IMR-90 (cell line): ENCODE measurements around the gene DBF4B. TPM values are rescaled to one million over a fixed set of nuclear protein-coding genes. Genes with fewer than 3 reads are reported as not detected.

ENCODE experiments used
- ATAC-seq: fragments of 200-7000 bp; cut with Tn5 transposase; 2 replicates; pipeline ENCODE4 v1.9.1; 2020; ENCODE audit warnings: low read depth, mild to moderate bottlenecking, moderate library complexity
- BruUV-seq: library from RNA; stranded (reverse); fragments of 400-500 nt; replicated peaks from 2 replicates; lab custom pipeline; 2021; lab: Mats Ljungman, UMichigan
- CTCF ChIA-PET: fragments of 300-600 bp; formaldehyde crosslinking; extraction: SDS; loops from one replicate; lab custom pipeline; 2021; ENCODE audit warnings: antibody characterized with exemption; lab: Yijun Ruan, JAX
- POLR2A ChIA-PET: fragments of 300-600 bp; sonication (Branson Sonifier 250); formaldehyde crosslinking; loops from one replicate; lab custom pipeline; 2022; ENCODE audit warnings: antibody characterized with exemption; ENCODE audit not compliant: unreplicated experiment; lab: Charles Lee
- DNase-seq: peaks from one replicate; pipeline ENCODE4 v3.0.0; 2013
- H2AFZ ChIP-seq: replicated peaks from 2 replicates; pipeline ENCODE3; 2013; ENCODE audit warnings: low read length, mild to moderate bottlenecking; ENCODE audit not compliant: poor library complexity
- H2AK5ac ChIP-seq: 2 replicates; pipeline ENCODE4 v1.6.1; 2013; ENCODE audit warnings: low read depth, low read length, inconsistent platforms
- H2AK9ac ChIP-seq: replicated peaks from 2 replicates; pipeline ENCODE3; 2013; ENCODE audit warnings: mild to moderate bottlenecking, low read depth, low read length, moderate library complexity; ENCODE audit not compliant: poor library complexity
- H2BK120ac ChIP-seq: 2 replicates; pipeline ENCODE4 v1.6.1; 2013; ENCODE audit warnings: low read depth, low read length, inconsistent platforms
- H2BK15ac ChIP-seq: 3 replicates; pipeline ENCODE4 v1.6.1; 2013; ENCODE audit warnings: low read depth, low read length, inconsistent platforms
- H2BK20ac ChIP-seq: 2 replicates; pipeline ENCODE4 v1.6.1; 2013; ENCODE audit warnings: low read depth, mild to moderate bottlenecking, inconsistent platforms, low read length, moderate library complexity
- H2BK5ac ChIP-seq: 2 replicates; pipeline ENCODE4 v1.6.1; 2013; ENCODE audit warnings: mild to moderate bottlenecking, low read depth, low read length, inconsistent platforms; ENCODE audit not compliant: poor library complexity, severe bottlenecking
- H3K14ac ChIP-seq: replicated peaks from 2 replicates; pipeline ENCODE4 v1.6.1; 2013; ENCODE audit warnings: low read depth, low read length, inconsistent platforms
- H3K18ac ChIP-seq: 2 replicates; pipeline ENCODE4 v1.6.1; 2013; ENCODE audit warnings: low read depth, low read length, control low read depth
- H3K23ac ChIP-seq: 2 replicates; pipeline ENCODE4 v1.6.1; 2013; ENCODE audit warnings: low read depth, low read length, inconsistent platforms
- H3K27ac ChIP-seq: 2 replicates; pipeline ENCODE4 v1.5.1; 2013; ENCODE audit warnings: mild to moderate bottlenecking, control low read depth, low read length; ENCODE audit not compliant: insufficient read depth
- H3K27me3 ChIP-seq: 2 replicates; pipeline ENCODE4 v1.6.1; 2013; ENCODE audit warnings: low read length; ENCODE audit not compliant: control insufficient read depth, insufficient read depth
- H3K36me3 ChIP-seq: 2 replicates; pipeline ENCODE4 v1.6.1; 2013; ENCODE audit warnings: low read length, mixed read lengths; ENCODE audit not compliant: control insufficient read depth, insufficient read depth
- H3K4ac ChIP-seq: 2 replicates; pipeline ENCODE4 v1.6.1; 2013; ENCODE audit warnings: low read depth, low read length, inconsistent platforms
- H3K4me1 ChIP-seq: 2 replicates; pipeline ENCODE4 v1.6.1; 2013; ENCODE audit warnings: low read length, mixed read lengths; ENCODE audit not compliant: control insufficient read depth, insufficient read depth
- H3K4me2 ChIP-seq: 2 replicates; pipeline ENCODE4 v1.6.1; 2013; ENCODE audit warnings: low read depth, mild to moderate bottlenecking, control low read depth, low read length, moderate library complexity
- H3K4me3 ChIP-seq: 2 replicates; pipeline ENCODE4 v1.5.1; 2013; ENCODE audit warnings: low read depth, mild to moderate bottlenecking, control low read depth, low read length, moderate library complexity; ENCODE audit not compliant: insufficient read depth
- H3K56ac ChIP-seq: 2 replicates; pipeline ENCODE4 v1.6.1; 2013; ENCODE audit warnings: low read length, inconsistent platforms; ENCODE audit not compliant: insufficient read depth; ENCODE audit errors: extremely low read depth
- H3K79me1 ChIP-seq, 2 experiments: 2 replicates each; pipeline ENCODE4 v1.6.1; 2013; ENCODE audit warnings: low read length in 2 of 2, inconsistent platforms in 1 of 2, low read depth in 1 of 2
- H3K9ac ChIP-seq: 2 replicates; pipeline ENCODE4 v1.6.1; 2013; ENCODE audit warnings: low read depth, low read length, control low read depth
- H3K9me1 ChIP-seq: 2 replicates; pipeline ENCODE4 v1.6.1; 2013; ENCODE audit warnings: low read length, inconsistent platforms; ENCODE audit not compliant: insufficient read depth
- H3K9me3 ChIP-seq: 2 replicates; pipeline ENCODE4 v1.6.1; 2013; ENCODE audit warnings: low read length; ENCODE audit not compliant: control insufficient read depth, insufficient read depth
- H4K20me1 ChIP-seq: 2 replicates; pipeline ENCODE4 v1.6.1; 2013; ENCODE audit warnings: low read length, inconsistent platforms; ENCODE audit not compliant: insufficient read depth
- H4K5ac ChIP-seq: 2 replicates; pipeline ENCODE4 v1.6.1; 2013; ENCODE audit warnings: mild to moderate bottlenecking, low read depth, low read length, control low read depth
- H4K8ac ChIP-seq, 2 experiments: 2 replicates each; pipeline ENCODE4 v1.6.1; 2013; ENCODE audit warnings: low read depth in 2 of 2, low read length in 2 of 2, control low read depth in 1 of 2, inconsistent platforms in 1 of 2
- H4K91ac ChIP-seq: 2 replicates; pipeline ENCODE4 v1.6.1; 2013; ENCODE audit warnings: low read depth, low read length, inconsistent platforms; ENCODE audit not compliant: insufficient read depth
- BHLHE40 ChIP-seq: fragments of 150-350 bp; IDR thresholded peaks from 2 replicates; pipeline ENCODE4 v1.6.1; 2016; ENCODE audit warnings: mild to moderate bottlenecking, low read depth, low read length
- CEBPB ChIP-seq: IDR thresholded peaks from 2 replicates; pipeline ENCODE4 v1.6.1; 2012; ENCODE audit warnings: low read depth, low read length, improper control_type of control experiment
- CHD1 ChIP-seq: IDR thresholded peaks from 2 replicates; pipeline ENCODE4 v1.6.1; 2012; ENCODE audit warnings: low read depth, low read length, improper control_type of control experiment
- CTCF ChIP-seq: conservative IDR thresholded peaks from 2 replicates; pipeline ENCODE4 v1.5.1; 2012; ENCODE audit warnings: mild to moderate bottlenecking, low read depth, low read length, improper control_type of control experiment
- ELK1 ChIP-seq: fragments of 150-350 bp; IDR thresholded peaks from 2 replicates; pipeline ENCODE4 v1.6.1; 2016; ENCODE audit warnings: low read depth, mild to moderate bottlenecking, low read length, moderate library complexity, borderline replicate concordance
- FOS ChIP-seq: fragments of 150-350 bp; IDR thresholded peaks from 2 replicates; pipeline ENCODE4 v1.6.1; 2016; ENCODE audit warnings: low read depth, low read length
- MAZ ChIP-seq: IDR thresholded peaks from 2 replicates; pipeline ENCODE4 v1.6.1; 2012; ENCODE audit warnings: low read depth, mild to moderate bottlenecking, low read length, improper control_type of control experiment, moderate library complexity, borderline replicate concordance
- MXI1 ChIP-seq: IDR thresholded peaks from 2 replicates; pipeline ENCODE4 v1.6.1; 2012; ENCODE audit warnings: low read depth, mild to moderate bottlenecking, low read length, moderate library complexity, borderline replicate concordance
- POLR2A ChIP-seq: IDR thresholded peaks from 2 replicates; pipeline ENCODE4 v1.6.1; 2012; ENCODE audit warnings: mild to moderate bottlenecking, low read depth, low read length
- RAD21 ChIP-seq: IDR thresholded peaks from 2 replicates; pipeline ENCODE4 v1.6.1; 2012; ENCODE audit warnings: low read length, improper control_type of control experiment
- RCOR1 ChIP-seq: IDR thresholded peaks from 2 replicates; pipeline ENCODE4 v1.6.1; 2012; ENCODE audit warnings: mild to moderate bottlenecking, low read length, improper control_type of control experiment; ENCODE audit not compliant: insufficient replicate concordance
- RFX5 ChIP-seq: IDR thresholded peaks from 2 replicates; pipeline ENCODE4 v1.8.0; 2012; ENCODE audit warnings: low read depth, mild to moderate bottlenecking, low read length, moderate library complexity
- USF2 ChIP-seq: fragments of 150-350 bp; IDR thresholded peaks from 2 replicates; pipeline ENCODE4 v1.6.1; 2017; ENCODE audit warnings: mild to moderate bottlenecking, antibody characterized with exemption, low read length, low read depth
- WGBS, 2 experiments: methylation state at CpG; one replicate each; pipeline versions ENCODE4 v1.1.5 to v1.1.7; 2013; ENCODE audit warnings: missing lambda C conversion rate in 2 of 2; ENCODE audit not compliant: insufficient read length in 1 of 2; ENCODE audit errors: extremely low coverage in 2 of 2; 5-methylcytosine and 5-hydroxymethylcytosine counted together
- dilution Hi-C: fragments of 300-500 bp; cut with HindIII; formaldehyde crosslinking; loops from one replicate; pipeline ENCODE4 v1.14.3; 2018; ENCODE audit warnings: low sequenced_read_pairs; ENCODE audit not compliant: unreplicated experiment
- in situ Hi-C: fragments of 300-500 bp; cut with MboI; formaldehyde crosslinking; loops from 3 replicates; pipeline ENCODE4 v1.14.3; 2019; ENCODE audit warnings: low sequenced_read_pairs, inconsistent platforms, mixed read lengths
- intact Hi-C: fragments of 100-400 bp; cut with micrococcal nuclease; formaldehyde crosslinking; loops from 2 replicates; pipeline ENCODE4 v1.10.0; 2022
- polyA plus RNA-seq, 3 experiments: library from polyadenylated mRNA; depleted of rRNA; stranded (reverse); fragments of >200 nt; gene quantifications; 2 replicates each; pipeline ENCODE4 v1.2.3, GENCODE V29; 2012; ENCODE audit warnings: low replicate concordance in 1 of 3
- total RNA-seq: library from RNA; depleted of rRNA; stranded (reverse); fragments of >200 nt; gene quantifications from 2 replicates; pipeline ENCODE4 v1.2.3, GENCODE V29; 2012

Gene DBF4B
- total and polyA plus RNA-seq, 2 of the 4 experiments (the other 2 are of a cell fraction) = 3.6 to 10.2 TPM

- H3K23ac ChIP-seq = no peak overlapping the region
- ATAC-seq = no peak
- no peak overlapping the region for H3K18ac ChIP-seq
- no peak for TF ChIP-seq MXI1
- TF ChIP-seq ELK1 = no peak
- no peak for TF ChIP-seq CTCF
- TF ChIP-seq MAZ = no peak
- no peak for TF ChIP-seq USF2
- TF ChIP-seq CEBPB = no peak
- TF ChIP-seq POLR2A = no peak
- TF ChIP-seq RAD21 = no peak
- TF ChIP-seq BHLHE40 = no peak
- no peak for TF ChIP-seq RCOR1
- no peak for TF ChIP-seq FOS
- TF ChIP-seq CHD1 = no peak
- TF ChIP-seq RFX5 = no peak
- no peak overlapping the region for H4K91ac ChIP-seq
- H3K9me3 ChIP-seq = no peaks in the 10 kb centered on the region
- dilution Hi-C loops (no loop called here), intact Hi-C loops (no loop called here), in situ Hi-C loops (no loop called here)
- peaks cover 5% of the 10 kb centered on the region for H3K36me3 ChIP-seq
- H3K27ac ChIP-seq = no peak overlapping the region
- no peaks in the 10 kb centered on the region for H3K4me1 ChIP-seq
- no TSS peak for BruUV-seq
- H3K27me3 ChIP-seq = no peaks in the 10 kb centered on the region
- no peak overlapping the region for H3K9ac ChIP-seq
- no peak overlapping the region for H3K14ac ChIP-seq
- WGBS, 2 experiments = no CpG with 5 or more reads among the region's 2 CpGs
- H4K5ac ChIP-seq = no peak overlapping the region
- no peak overlapping the region for H3K4me3 ChIP-seq
- peaks cover 2% of the 10 kb centered on the region; the same call in 1 of the 2 replicates for H3K9me1 ChIP-seq
- ChIA-PET CTCF (no interaction called here), POLR2A (no interaction called here)
- no peak overlapping the region for H2AFZ ChIP-seq
- no peak overlapping the region for H2BK15ac ChIP-seq
- H2AK5ac ChIP-seq = no peak overlapping the region
- H4K20me1 ChIP-seq = no peaks in the 10 kb centered on the region
- no peak overlapping the region for H2BK20ac ChIP-seq
- no peak overlapping the region for H2AK9ac ChIP-seq
- no peak for DNase-seq
- no peak overlapping the region for H3K4me2 ChIP-seq
- H3K56ac ChIP-seq = no peak overlapping the region
- 0 out of 4 replicates have a peak, but pooled peaks cover 0 to 3% of the 10 kb centered on the region in 2 experiments for H3K79me1 ChIP-seq
- no peak overlapping the region for H3K4ac ChIP-seq
- no peak overlapping the region for H4K8ac ChIP-seq
- H2BK5ac ChIP-seq = no peak overlapping the region
- no peak overlapping the region for H2BK120ac ChIP-seq
These were observed 25.8 kb downstream of the DBF4B start for GRCh38 chr17:44734272-44734671.
